Measurements from ENCODE around the gene PGD. TPM values are rescaled to one million over a fixed set of nuclear protein-coding genes. Genes with fewer than 3 reads are reported as not detected.
"Not testable (repeated sequence)": the region's sequence is repeated elsewhere in the genome, so short reads cannot be mapped to it uniquely, and the experiment has no call there.

PGD gene
- total RNA-seq = 19.5 TPM
- polyA plus RNA-seq = 65.3 TPM

DNA sequence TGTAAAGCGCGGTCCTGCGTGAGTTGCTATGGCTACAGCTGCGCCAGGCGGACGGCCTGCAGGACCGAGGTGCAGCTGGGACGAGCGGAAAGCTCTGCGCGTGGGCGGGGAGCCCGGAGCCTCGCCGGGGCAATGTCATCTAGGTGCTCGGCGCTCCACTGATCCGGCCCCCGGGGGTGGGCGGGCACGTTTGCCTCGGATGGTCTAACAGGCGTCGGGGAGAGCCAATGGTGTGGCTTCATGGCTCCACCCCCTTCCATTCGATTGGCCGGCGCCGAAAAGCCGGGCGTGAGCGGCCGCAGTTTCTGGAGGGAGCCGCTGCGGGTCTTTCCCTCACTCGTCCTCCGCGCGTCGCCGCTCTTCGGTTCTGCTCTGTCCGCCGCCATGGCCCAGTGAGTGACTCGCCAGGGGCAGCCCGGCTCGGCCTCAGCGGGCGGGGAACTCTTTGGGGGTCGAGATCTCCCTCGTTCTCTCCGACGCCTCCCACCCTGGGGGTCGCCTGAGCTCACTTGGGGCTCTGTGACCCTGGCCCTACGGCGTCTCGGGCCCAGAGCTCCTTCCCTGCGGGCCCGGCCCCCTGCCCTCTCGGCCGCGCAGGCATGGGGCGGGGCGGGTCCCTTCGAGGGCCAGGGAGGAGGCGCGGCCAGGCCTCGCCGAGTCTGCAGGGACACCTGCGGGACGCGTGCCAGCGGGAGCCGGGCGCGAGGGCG lies at the start of gene PGD:
TSS of gene PGD (plus strand) at position 331 of the 710 bp plus-strand sequence. CDS start at position 385, 54 bp downstream.
- under 1% methylated on average over 76 of the region's 76 CpGs for WGBS
- DNase-seq (ENCODE audit: extremely low spot score) = peak; percentile 95
- H3K4me3 ChIP-seq (ENCODE audit: low read depth, low read length) = peak within 1 kb of the TSS; percentile 74
- peak within 1 kb of the TSS; percentile 51 for H3K27ac ChIP-seq (ENCODE audit: low read depth)
- H3K36me3 ChIP-seq (ENCODE audit: insufficient read depth) = no peaks in the 10 kb centered on the region
- no peaks in the 10 kb centered on the region for H3K4me1 ChIP-seq (ENCODE audit: insufficient read depth)

DNA sequence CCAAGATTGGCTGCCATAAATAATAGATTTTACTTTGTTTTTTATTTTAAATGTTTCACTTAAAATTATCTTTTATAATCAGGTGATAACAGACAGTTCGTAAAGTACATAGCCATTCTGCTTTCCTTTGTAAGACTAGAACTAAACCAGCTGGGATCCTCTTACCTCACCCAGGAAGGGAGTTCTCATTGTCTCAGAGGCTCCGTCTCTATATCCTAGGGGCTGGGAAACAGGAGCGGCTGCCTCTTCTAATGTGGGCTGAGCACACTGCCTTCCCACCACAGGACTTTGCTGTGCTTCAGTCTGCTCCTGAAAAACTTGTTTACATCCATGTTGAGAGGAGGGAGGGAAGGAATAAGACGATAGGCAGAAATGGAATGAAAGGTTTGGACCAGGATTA lies 45.6 kb upstream of the PGD start:
- H3K36me3 ChIP-seq (ENCODE audit: insufficient read depth) = no peaks in the 10 kb centered on the region
- no peak overlapping the region for H3K27ac ChIP-seq (ENCODE audit: low read depth)
- WGBS = 55% methylated on average over 4 of the region's 4 CpGs

DNA sequence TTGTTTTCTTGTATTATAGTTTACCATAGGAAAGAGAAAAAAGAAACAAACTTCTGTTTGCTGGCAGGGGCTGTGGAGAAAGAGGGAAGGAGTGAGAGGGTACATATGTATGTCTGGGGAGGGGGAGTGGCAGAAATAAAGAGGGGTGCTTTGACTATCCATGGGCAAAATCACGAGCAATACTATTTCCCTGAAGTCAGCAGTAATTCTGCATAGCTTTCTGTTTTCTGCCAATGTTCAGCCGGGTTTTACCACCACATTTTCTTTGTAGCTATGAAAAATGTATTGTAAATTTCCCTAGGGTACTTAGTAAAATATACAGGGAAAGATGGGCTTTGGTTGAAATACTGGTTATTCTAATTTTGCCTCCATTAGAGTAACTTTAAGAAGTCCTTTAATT lies 45.2 kb upstream of the PGD start:
- 50% methylated on average over 2 of the region's 2 CpGs for WGBS
- Histone ChIP-seq H3K4me3 (ENCODE audit: low read depth, low read length) (no peak overlapping the region), H3K36me3 (ENCODE audit: insufficient read depth) (no peaks in the 10 kb centered on the region), H3K27ac (ENCODE audit: low read depth) (no peak overlapping the region), H3K4me1 (ENCODE audit: insufficient read depth) (no peaks in the 10 kb centered on the region)
- no peak for DNase-seq (ENCODE audit: extremely low spot score)

More for the DNA sequence above, 45.6 kb upstream of the PGD start:
- H3K4me3 ChIP-seq (ENCODE audit: low read depth, low read length) = no peak overlapping the region
- H3K4me1 ChIP-seq (ENCODE audit: insufficient read depth) = no peaks in the 10 kb centered on the region
- no peak for DNase-seq (ENCODE audit: extremely low spot score)

DNA sequence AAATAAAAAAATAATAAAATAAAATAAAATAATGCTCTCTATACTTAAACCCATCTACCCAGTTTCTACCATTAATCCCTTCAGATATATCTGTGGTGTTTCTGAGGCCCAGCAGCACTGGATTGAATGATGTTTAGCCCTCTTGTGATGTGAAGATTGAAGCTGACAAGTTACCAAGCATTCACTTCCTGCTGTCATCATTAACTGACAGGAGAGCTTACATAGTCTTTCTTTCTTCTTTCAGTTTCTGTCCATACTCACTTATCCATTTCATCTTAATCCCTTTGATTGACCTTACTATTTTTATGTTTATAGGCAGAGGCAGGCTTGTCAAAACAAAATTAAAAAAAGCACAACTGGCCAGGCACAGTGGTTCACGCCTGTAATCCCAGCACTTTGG lies 38.8 kb upstream of the PGD start:
- peaks cover 4% of the 10 kb centered on the region for H3K36me3 ChIP-seq (ENCODE audit: insufficient read depth)
- no peak for DNase-seq (ENCODE audit: extremely low spot score)
- H3K27ac ChIP-seq (ENCODE audit: low read depth) = no peak overlapping the region
- H3K4me3 ChIP-seq (ENCODE audit: low read depth, low read length) = no peak overlapping the region
- no peaks in the 10 kb centered on the region for H3K4me1 ChIP-seq (ENCODE audit: insufficient read depth)
- 88% methylated on average over 1 of the region's 1 CpG for WGBS

DNA sequence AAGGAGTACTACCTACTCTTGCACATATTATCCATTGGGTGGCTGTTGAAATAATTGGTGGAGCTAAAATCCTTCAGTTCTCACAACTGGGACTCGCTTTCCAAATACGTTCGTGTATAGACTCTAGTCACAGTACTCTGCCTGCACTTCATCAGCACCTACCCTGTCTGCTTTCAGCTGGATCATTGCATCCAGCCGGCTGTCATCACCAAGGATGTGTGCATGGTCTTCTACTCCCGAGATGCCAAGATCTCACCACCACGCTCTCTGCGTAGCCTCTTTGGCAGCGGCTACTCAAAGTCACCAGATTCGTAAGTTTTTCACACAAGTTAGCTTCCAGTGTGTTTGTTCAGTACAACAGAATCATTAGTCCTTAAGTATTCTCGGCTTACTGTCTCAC lies 37.3 kb upstream of the PGD start:
- H3K27ac ChIP-seq (ENCODE audit: low read depth) = no peak overlapping the region
- H3K36me3 ChIP-seq (ENCODE audit: insufficient read depth) = peaks cover 4% of the 10 kb centered on the region
- 90% methylated on average over 10 of the region's 10 CpGs for WGBS
- H3K4me3 ChIP-seq (ENCODE audit: low read depth, low read length) = no peak overlapping the region
- DNase-seq (ENCODE audit: extremely low spot score) = no peak
- H3K4me1 ChIP-seq (ENCODE audit: insufficient read depth) = no peaks in the 10 kb centered on the region

DNA sequence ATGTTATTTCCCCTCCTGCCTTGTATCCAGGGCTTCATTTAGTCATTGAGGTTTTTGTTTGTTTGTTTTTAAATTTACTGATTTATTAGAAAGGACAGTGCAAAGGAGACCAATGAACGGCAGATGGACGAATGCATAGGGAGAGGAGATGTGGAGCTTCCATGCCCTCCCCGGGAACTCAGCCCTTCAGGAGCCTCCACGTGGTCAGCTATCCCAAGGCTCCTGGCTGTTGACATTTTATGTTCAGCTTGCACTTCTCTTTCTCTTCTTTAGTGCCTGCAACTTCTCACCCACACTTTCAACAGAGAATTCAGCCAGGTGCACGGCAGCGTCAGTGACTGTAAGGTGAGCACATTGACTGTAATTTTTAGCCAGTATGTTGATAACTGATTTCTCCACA lies 30.7 kb upstream of the PGD start:
- 84% methylated on average over 6 of the region's 6 CpGs for WGBS
- Histone ChIP-seq H3K4me1 (ENCODE audit: insufficient read depth) (no peaks in the 10 kb centered on the region), H3K27ac (ENCODE audit: low read depth) (no peak overlapping the region), H3K4me3 (ENCODE audit: low read depth, low read length) (no peak overlapping the region), H3K36me3 (ENCODE audit: insufficient read depth) (peaks cover 3% of the 10 kb centered on the region)
- no peak for DNase-seq (ENCODE audit: extremely low spot score)

DNA sequence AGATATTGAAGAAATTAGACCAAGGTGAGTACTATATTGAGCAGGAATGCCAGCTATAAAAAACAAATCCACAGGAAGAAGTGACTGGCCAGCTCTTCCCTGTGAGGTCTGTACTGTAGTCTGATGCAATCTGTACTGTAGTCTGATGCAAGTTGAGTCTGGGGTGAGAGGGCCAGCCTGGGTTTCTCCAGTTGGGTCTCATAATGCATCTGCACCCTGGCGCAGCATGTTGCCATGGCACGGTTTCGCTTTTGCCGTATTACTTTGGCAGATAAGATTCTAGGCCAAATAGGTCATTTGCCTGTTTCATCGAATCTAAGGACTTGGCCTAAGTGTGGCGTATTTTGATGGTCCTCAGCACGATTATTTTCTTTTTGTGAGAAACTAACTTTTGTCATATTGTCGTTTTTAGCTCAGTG lies 24.4 kb upstream of the PGD start:
- Histone ChIP-seq H3K36me3 (ENCODE audit: insufficient read depth) (peaks cover 1% of the 10 kb centered on the region), H3K27ac (ENCODE audit: low read depth) (no peak overlapping the region), H3K4me1 (ENCODE audit: insufficient read depth) (no peaks in the 10 kb centered on the region), H3K4me3 (ENCODE audit: low read depth, low read length) (no peak overlapping the region)
- 93% methylated on average over 8 of the region's 8 CpGs for WGBS
- DNase-seq (ENCODE audit: extremely low spot score) = no peak

DNA sequence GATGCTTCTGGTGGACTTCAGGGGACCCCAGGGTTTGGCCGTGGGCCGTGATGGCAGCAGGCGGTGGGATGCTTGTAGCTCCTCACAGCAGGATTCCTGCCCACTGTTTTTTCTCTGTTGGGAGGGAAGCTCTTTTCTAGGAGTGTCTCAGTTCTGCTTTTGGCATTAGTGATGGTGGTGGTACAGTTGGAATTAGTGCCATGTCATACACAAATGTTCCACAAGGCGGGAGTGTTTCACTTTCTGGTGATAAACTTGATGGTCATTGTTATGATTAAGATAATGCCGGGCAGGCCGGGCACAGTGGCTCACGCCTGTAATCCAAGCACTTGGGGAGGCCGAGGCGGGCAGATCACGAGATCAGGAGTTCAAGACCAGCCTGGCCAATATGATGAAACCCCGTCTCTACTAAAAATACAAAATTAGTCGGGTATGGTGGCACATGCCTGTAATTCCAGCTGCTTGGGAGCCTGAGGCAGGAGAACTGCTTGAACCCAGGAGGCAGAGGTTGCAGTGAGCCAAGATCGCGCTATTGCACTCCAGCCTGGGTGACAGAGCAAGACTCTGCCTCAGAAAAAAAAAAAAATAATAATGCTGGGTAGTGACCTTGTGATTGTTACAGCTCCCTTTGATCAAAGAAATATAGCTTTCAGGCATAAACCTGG lies 21.4 kb upstream of the PGD start:
- not testable (repeated sequence) for H3K36me3 ChIP-seq (ENCODE audit: insufficient read depth); H3K27ac ChIP-seq (ENCODE audit: low read depth); H3K4me3 ChIP-seq (ENCODE audit: low read depth, low read length); DNase-seq (ENCODE audit: extremely low spot score); H3K4me1 ChIP-seq (ENCODE audit: insufficient read depth)
- 27% methylated on average over 14 of the region's 14 CpGs for WGBS

DNA sequence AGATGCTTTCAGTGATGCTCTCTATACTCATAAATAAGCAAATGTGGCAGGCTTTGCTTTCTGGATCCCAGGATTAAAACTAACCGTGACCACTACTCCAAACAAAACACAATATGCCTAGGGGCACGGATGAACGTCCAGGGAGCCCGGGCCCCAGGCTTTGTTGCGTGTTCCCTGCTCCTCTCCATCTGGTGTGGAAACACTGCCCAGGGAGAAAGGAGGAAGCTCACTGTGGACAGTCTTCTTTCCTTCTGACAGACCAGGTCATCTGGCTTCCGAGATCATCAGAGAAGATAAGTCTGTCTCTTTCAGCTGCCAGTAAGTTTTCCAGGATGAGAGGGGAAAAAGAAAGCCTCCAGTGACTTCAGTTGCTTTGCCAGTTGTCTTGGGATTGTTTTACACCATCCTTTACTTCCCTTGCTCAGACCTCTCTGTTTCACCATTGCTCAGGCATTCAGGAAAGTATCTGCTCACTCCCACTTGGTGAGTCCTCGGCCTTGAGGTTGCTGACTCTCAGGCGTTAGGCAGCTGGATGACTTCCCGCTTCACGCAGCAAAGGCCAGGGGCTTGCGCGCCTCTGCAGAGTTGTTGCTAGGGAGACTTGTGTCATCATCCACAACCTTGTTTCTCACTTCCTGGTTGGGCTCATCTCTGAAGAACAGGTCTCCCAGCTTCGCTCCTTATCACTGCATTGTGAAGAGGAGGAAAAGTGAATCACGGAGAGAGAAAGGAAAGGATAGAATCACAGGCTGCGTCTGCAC lies 20.6 kb upstream of the PGD start:
- no peak for DNase-seq (ENCODE audit: extremely low spot score)
- WGBS = 79% methylated on average over 15 of the region's 15 CpGs
- Histone ChIP-seq H3K27ac (ENCODE audit: low read depth) (no peak overlapping the region), H3K36me3 (ENCODE audit: insufficient read depth) (no peaks in the 10 kb centered on the region), H3K4me3 (ENCODE audit: low read depth, low read length) (no peak overlapping the region), H3K4me1 (ENCODE audit: insufficient read depth) (no peaks in the 10 kb centered on the region)

DNA sequence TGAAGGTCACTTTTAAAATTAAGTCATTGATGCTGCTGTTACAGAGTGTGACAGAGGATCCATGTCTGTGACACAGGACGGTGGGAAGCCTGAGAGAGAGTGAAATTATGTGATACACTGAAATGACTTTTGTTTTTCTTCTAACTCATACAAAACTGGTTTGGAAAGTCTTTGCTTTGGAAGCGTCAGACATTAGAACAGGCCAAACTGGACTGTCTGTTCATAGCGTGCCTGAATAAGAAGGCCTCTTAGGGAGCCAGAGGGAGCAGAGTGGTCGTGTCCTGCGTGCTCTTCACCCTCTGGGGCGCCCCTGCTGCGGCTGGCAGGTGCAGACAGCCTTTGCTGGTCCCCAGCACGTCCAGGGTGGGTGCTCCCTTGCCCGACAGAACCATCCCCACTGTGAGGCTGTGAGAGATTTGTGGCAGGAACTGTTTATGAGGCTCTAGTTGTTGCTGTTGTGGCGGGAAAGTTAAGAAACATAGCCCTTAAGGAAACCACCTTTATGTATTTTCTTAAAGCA lies 19.7 kb upstream of the PGD start:
- no peaks in the 10 kb centered on the region for H3K4me1 ChIP-seq (ENCODE audit: insufficient read depth)
- no peak for DNase-seq (ENCODE audit: extremely low spot score)
- no peak overlapping the region for H3K4me3 ChIP-seq (ENCODE audit: low read depth, low read length)
- H3K27ac ChIP-seq (ENCODE audit: low read depth) = no peak overlapping the region
- 88% methylated on average over 10 of the region's 10 CpGs for WGBS
- no peaks in the 10 kb centered on the region for H3K36me3 ChIP-seq (ENCODE audit: insufficient read depth)

DNA sequence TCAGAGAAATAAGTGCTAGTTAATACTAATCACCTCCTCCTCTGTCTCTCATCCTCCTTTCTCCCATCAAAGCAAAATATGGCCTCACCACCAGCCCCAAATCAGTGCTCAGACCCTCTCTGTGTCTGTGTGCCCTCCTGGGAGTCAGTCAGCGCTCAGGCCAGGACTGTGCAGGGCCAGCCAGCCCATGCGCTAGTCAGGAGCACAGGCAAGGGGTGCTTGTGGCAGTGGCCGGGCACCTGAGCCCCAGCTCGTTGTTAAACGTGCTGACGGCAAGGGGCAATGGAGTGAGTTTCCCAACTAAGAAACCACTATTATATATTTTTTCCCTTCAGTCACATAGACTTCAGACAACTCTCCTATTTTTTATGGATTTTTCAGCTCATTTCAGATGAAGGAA lies 19.2 kb upstream of the PGD start:
- 97% methylated on average over 6 of the region's 6 CpGs for WGBS
- no peaks in the 10 kb centered on the region for H3K36me3 ChIP-seq (ENCODE audit: insufficient read depth)
- H3K4me1 ChIP-seq (ENCODE audit: insufficient read depth) = no peaks in the 10 kb centered on the region
- no peak overlapping the region for H3K4me3 ChIP-seq (ENCODE audit: low read depth, low read length)
- DNase-seq (ENCODE audit: extremely low spot score) = no peak
- H3K27ac ChIP-seq (ENCODE audit: low read depth) = no peak overlapping the region

DNA sequence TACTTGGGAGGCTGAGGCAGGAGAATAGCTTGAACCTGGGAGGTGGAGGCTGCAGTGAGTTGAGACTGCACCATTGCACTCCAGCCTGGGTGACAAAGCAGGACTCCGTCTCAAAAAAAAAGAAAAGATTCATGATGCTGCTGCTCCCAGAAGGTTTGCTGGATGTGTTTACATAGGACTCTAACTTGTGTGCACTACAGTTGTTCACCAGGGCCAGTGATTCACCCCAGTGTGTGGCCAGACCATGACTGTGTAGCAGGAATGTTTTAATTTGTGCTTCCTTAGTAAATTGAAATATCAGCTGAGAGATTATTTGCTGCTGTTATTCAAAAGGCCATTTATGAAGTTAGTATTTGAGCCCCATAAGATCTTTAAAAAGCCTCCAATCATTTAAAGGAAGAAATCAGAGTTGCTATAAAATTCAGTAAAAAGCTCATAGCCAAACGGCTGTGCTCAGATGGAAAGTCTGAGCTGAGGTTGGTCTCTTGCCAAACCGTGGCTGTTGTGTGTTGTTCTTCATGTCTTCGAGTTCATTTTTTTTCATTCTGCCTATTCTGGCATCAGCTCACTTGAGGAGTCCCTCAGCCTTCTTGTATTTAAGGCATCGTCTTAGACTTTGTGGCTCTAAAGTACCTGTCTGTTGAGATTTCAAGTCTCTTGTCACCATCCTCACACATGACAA lies 18.1 kb upstream of the PGD start:
- Histone ChIP-seq H3K27ac (ENCODE audit: low read depth) (no peak overlapping the region), H3K36me3 (ENCODE audit: insufficient read depth) (no peaks in the 10 kb centered on the region)

DNA sequence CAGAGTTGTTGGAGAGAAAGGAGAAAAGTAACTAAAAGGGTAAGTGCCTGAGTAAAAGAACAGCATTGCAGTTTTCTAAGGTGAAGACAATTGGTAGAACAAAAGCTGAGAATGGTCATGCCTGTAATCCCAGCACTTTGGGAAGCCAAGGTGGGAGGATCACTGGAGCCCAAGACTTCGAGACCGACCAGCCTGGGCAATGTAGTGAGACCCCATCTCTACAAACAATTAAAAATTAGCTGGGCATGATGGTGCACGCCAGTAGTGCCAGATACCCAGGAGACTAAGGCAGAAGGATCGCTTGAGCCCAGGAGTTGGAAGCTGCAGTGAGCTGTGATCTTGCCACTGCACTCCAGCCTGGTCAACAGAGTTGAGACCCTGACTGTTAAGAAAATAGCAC lies 15.2 kb upstream of the PGD start:
- no peaks in the 10 kb centered on the region for H3K36me3 ChIP-seq (ENCODE audit: insufficient read depth)
- no peaks in the 10 kb centered on the region for H3K4me1 ChIP-seq (ENCODE audit: insufficient read depth)
- H3K4me3 ChIP-seq (ENCODE audit: low read depth, low read length) = no peak overlapping the region
- 96% methylated on average over 4 of the region's 4 CpGs for WGBS
- DNase-seq (ENCODE audit: extremely low spot score) = no peak
- no peak overlapping the region for H3K27ac ChIP-seq (ENCODE audit: low read depth)

More for the DNA sequence above, 18.1 kb upstream of the PGD start:
- DNase-seq (ENCODE audit: extremely low spot score) = no peak
- 41% methylated on average over 5 of the region's 5 CpGs for WGBS
- H3K4me3 ChIP-seq (ENCODE audit: low read depth, low read length) = no peak overlapping the region
- H3K4me1 ChIP-seq (ENCODE audit: insufficient read depth) = no peaks in the 10 kb centered on the region
